Measurements from ENCODE around the gene AK8. TPM values are rescaled to one million over a fixed set of nuclear protein-coding genes. Genes with fewer than 3 reads are reported as not detected.

AK8 gene
- total RNA-seq, 6 experiments from 2014 or later: 0.12 TPM; not detected in 4

GRCh38 chr9:132748450-132748849 is 129.6 kb downstream of the AK8 start:
- intact Hi-C loops (cut with DNase I): no loop called here
- Histone ChIP-seq H3K4me1 (no peaks in the 10 kb centered on the region), H3K9me3 (no peaks in the 10 kb centered on the region), H3K27ac (no peak overlapping the region), H3K36me3 (no peaks in the 10 kb centered on the region), H3K27me3 (no peaks in the 10 kb centered on the region), H3K4me3 (no peak overlapping the region)
- ATAC-seq (no peak), DNase-seq (no peak)
- TF ChIP-seq, protein P1, sequence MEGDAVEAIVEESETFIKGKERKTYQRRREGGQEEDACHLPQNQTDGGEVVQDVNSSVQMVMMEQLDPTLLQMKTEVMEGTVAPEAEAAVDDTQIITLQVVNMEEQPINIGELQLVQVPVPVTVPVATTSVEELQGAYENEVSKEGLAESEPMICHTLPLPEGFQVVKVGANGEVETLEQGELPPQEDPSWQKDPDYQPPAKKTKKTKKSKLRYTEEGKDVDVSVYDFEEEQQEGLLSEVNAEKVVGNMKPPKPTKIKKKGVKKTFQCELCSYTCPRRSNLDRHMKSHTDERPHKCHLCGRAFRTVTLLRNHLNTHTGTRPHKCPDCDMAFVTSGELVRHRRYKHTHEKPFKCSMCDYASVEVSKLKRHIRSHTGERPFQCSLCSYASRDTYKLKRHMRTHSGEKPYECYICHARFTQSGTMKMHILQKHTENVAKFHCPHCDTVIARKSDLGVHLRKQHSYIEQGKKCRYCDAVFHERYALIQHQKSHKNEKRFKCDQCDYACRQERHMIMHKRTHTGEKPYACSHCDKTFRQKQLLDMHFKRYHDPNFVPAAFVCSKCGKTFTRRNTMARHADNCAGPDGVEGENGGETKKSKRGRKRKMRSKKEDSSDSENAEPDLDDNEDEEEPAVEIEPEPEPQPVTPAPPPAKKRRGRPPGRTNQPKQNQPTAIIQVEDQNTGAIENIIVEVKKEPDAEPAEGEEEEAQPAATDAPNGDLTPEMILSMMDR (IDR thresholded peaks at IDR 0.05): no peak
- TF ChIP-seq POLR2A (IDR thresholded peaks at IDR 0.05): no peak
- WGBS (ENCODE audit: insufficient coverage, low coverage, low lambda C conversion rate, missing lambda C conversion rate): 45% methylated on average over 5 of the region's 5 CpGs

- DNase-seq (peak in 1 of 3 donors; percentile 16), ATAC-seq (no peak)
- Histone ChIP-seq H3K4me1 (no peaks in the 10 kb centered on the region), H3K27me3 (no peaks in the 10 kb centered on the region), H3K4me3 (no peak overlapping the region), H3K27ac (no peak overlapping the region), H3K9me3 (no peaks in the 10 kb centered on the region), H3K36me3 (no peaks in the 10 kb centered on the region)
- intact Hi-C loops (cut with DNase I): no loop called here
- TF ChIP-seq POLR2A (IDR thresholded peaks at IDR 0.05): no peak
- TF ChIP-seq, protein P1 (IDR thresholded peaks at IDR 0.05): no peak
- 72% methylated on average over 10 of the region's 19 CpGs for WGBS (ENCODE audit: insufficient coverage, low coverage, low lambda C conversion rate, missing lambda C conversion rate)
These were observed 132.1 kb downstream of the AK8 start for GRCh38 chr9:132745756-132746709.

GRCh38 chr9:132744881-132745755 is 133.0 kb downstream of the AK8 start:
- H3K4me1 ChIP-seq: no peaks in the 10 kb centered on the region
- H3K36me3 ChIP-seq: no peaks in the 10 kb centered on the region
- 17% methylated on average over 36 of the region's 43 CpGs for whole genome bisulfite sequencing (ENCODE audit: insufficient coverage, low coverage, low lambda C conversion rate, missing lambda C conversion rate)
- H3K9me3 ChIP-seq: no peaks in the 10 kb centered on the region
- intact Hi-C loops (cut with DNase I): no loop called here
- peak in 1 of 3 donors; percentile 27 for DNase-seq
- no peak for ATAC-seq
- TF ChIP-seq, protein P1 (IDR thresholded peaks at IDR 0.05): no peak
- no peak for TF ChIP-seq POLR2A (IDR thresholded peaks at IDR 0.05)
- no peak overlapping the region for H3K4me3 ChIP-seq
- H3K27ac ChIP-seq: no peak overlapping the region
- H3K27me3 ChIP-seq: no peaks in the 10 kb centered on the region

- H3K27me3 ChIP-seq: no peaks in the 10 kb centered on the region
- TF ChIP-seq, protein P1 (IDR thresholded peaks at IDR 0.05): no peak
- TF ChIP-seq POLR2A (IDR thresholded peaks at IDR 0.05): no peak
- ATAC-seq (no peak), DNase-seq (peak in 2 of 3 donors; percentile 24 to 33)
- H3K4me1 ChIP-seq: no peaks in the 10 kb centered on the region
- H3K4me3 ChIP-seq: no peak overlapping the region
- H3K27ac ChIP-seq: no peak overlapping the region
- WGBS (ENCODE audit: insufficient coverage, low coverage, low lambda C conversion rate, missing lambda C conversion rate): 27% methylated on average over 7 of the region's 13 CpGs
- no peaks in the 10 kb centered on the region for H3K9me3 ChIP-seq
- intact Hi-C loops (cut with DNase I): no loop called here
- H3K36me3 ChIP-seq: no peaks in the 10 kb centered on the region
These were observed 134.1 kb downstream of the AK8 start for GRCh38 chr9:132743931-132744479.

Measured in right lobe of liver (tissue), 6 donors.